MCF 10A (cell line): ENCODE results near the gene LAMB4. TPM values are rescaled to one million over a fixed set of nuclear protein-coding genes. Genes with fewer than 3 reads are reported as not detected.

ENCODE experiments used
- BruUV-seq: library from RNA; stranded (reverse); fragments of 400-500 nt; replicated peaks from 2 replicates; lab custom pipeline; 2021; lab: Mats Ljungman, UMichigan
- CTCF ChIA-PET: fragments of 300-600 bp; sonication (Branson Sonifier 250); formaldehyde crosslinking; extraction: SDS; loops from one replicate; lab custom pipeline; 2021; ENCODE audit warnings: antibody characterized with exemption, inconsistent platforms; lab: Yijun Ruan, JAX
- POLR2A ChIA-PET: fragments of 300-600, 350-650 bp; sonication (Branson Sonifier 250); formaldehyde crosslinking; extraction: SDS; loops from one replicate; lab custom pipeline; 2020; ENCODE audit warnings: antibody characterized with exemption, inconsistent platforms; lab: Yijun Ruan, JAX
- DNase-seq: peaks from one replicate; pipeline ENCODE4 v3.0.0-alpha.2; 2018; ENCODE audit not compliant: unreplicated experiment
- H3K27ac Mint-ChIP-seq: one replicate; pipeline ENCODE4 v1.8.0; 2022; ENCODE audit warnings: mild to moderate bottlenecking, low read depth, mixed read lengths; ENCODE audit not compliant: unreplicated experiment
- H3K27me3 Mint-ChIP-seq: one replicate; pipeline ENCODE4 v1.8.0; 2022; ENCODE audit warnings: mixed read lengths; ENCODE audit not compliant: insufficient read depth, unreplicated experiment
- H3K36me3 Mint-ChIP-seq: one replicate; pipeline ENCODE4 v1.8.0; 2022; ENCODE audit warnings: mild to moderate bottlenecking, moderate library complexity, mixed read lengths; ENCODE audit not compliant: insufficient read depth, unreplicated experiment
- H3K4me1 Mint-ChIP-seq: one replicate; pipeline ENCODE4 v1.8.0; 2022; ENCODE audit warnings: mixed read lengths; ENCODE audit not compliant: insufficient read depth, unreplicated experiment
- H3K4me3 Mint-ChIP-seq: one replicate; pipeline ENCODE4 v1.8.0; 2022; ENCODE audit warnings: mild to moderate bottlenecking, moderate library complexity, mixed read lengths; ENCODE audit not compliant: unreplicated experiment
- H3K9me3 Mint-ChIP-seq: one replicate; pipeline ENCODE4 v1.8.0; 2022; ENCODE audit warnings: mixed read lengths; ENCODE audit not compliant: unreplicated experiment
- intact Hi-C: fragments of 100-400 bp; cut with micrococcal nuclease; formaldehyde crosslinking; loops from 2 replicates; pipeline ENCODE4 v1.14.1; 2022
- total RNA-seq: library from RNA; stranded (reverse); gene quantifications from 2 replicates; pipeline ENCODE4 v1.2.3, GENCODE V29; 2022
- TF ChIP-seq, protein P1 (sequence below): fragments of 200-600 bp; IDR thresholded peaks from one replicate; pipeline ENCODE4 v1.8.0; 2022; ENCODE audit warnings: antibody characterized with exemption, mild to moderate bottlenecking; ENCODE audit not compliant: unreplicated experiment

The LAMB4 gene
- total RNA-seq, 1 experiment from 2014 or later: 0.35 TPM

DNA sequence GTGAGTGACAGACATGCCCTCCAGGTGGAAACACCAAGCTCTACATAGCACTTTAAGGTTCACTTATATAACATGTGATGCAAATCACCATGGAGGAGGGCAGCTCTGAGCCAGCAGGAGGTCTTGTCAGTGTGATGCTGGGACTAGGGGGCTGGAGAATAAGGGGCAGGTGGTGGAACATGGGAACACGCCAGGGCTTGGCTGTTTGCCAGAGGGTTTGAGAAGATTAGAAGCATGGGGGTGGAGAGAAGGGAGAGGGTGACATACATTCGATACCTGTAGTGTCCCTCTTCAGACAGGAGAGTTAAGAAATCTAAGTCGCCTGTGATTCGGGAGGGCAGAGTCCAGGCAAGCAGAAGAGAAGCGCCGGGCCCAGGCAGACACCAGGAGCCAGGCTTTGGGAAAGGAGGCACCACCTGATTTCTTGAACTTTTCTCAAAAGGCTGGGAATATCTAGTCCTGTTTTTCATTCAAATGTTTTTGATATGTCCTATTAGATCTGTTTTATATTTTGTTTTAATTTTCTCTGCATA lies 16.9 kb upstream of the LAMB4 start:
- CTCF ChIA-PET: interaction anchor here (0.6 to 5.1 kb wide), 21 partner anchors 11 to 421 kb away, joined by 3 to 79 read pairs (median 8); partner anchors contain the start of genes LAMB1 and LAMB4
- POLR2A ChIA-PET: interaction anchor here (1.7 to 2.4 kb wide), 2 partner anchors 34 to 149 kb away, joined by 4 to 12 read pairs; no protein-coding TSS in a partner anchor
- TF ChIP-seq, protein P1, sequence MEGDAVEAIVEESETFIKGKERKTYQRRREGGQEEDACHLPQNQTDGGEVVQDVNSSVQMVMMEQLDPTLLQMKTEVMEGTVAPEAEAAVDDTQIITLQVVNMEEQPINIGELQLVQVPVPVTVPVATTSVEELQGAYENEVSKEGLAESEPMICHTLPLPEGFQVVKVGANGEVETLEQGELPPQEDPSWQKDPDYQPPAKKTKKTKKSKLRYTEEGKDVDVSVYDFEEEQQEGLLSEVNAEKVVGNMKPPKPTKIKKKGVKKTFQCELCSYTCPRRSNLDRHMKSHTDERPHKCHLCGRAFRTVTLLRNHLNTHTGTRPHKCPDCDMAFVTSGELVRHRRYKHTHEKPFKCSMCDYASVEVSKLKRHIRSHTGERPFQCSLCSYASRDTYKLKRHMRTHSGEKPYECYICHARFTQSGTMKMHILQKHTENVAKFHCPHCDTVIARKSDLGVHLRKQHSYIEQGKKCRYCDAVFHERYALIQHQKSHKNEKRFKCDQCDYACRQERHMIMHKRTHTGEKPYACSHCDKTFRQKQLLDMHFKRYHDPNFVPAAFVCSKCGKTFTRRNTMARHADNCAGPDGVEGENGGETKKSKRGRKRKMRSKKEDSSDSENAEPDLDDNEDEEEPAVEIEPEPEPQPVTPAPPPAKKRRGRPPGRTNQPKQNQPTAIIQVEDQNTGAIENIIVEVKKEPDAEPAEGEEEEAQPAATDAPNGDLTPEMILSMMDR: no peak
- Mint-ChIP-seq H3K4me3 (no peak overlapping the region), H3K27me3 (no peaks in the 10 kb centered on the region), H3K9me3 (no peaks in the 10 kb centered on the region), H3K36me3 (no peaks in the 10 kb centered on the region), H3K27ac (no peak overlapping the region), H3K4me1 (no peaks in the 10 kb centered on the region)
- no peak for DNase-seq
- no TSS peak for BruUV-seq
- intact Hi-C loops: loop anchor here (5.0 kb wide), 2 partner anchors 150 to 200 kb away; no protein-coding TSS in a partner anchor

DNA sequence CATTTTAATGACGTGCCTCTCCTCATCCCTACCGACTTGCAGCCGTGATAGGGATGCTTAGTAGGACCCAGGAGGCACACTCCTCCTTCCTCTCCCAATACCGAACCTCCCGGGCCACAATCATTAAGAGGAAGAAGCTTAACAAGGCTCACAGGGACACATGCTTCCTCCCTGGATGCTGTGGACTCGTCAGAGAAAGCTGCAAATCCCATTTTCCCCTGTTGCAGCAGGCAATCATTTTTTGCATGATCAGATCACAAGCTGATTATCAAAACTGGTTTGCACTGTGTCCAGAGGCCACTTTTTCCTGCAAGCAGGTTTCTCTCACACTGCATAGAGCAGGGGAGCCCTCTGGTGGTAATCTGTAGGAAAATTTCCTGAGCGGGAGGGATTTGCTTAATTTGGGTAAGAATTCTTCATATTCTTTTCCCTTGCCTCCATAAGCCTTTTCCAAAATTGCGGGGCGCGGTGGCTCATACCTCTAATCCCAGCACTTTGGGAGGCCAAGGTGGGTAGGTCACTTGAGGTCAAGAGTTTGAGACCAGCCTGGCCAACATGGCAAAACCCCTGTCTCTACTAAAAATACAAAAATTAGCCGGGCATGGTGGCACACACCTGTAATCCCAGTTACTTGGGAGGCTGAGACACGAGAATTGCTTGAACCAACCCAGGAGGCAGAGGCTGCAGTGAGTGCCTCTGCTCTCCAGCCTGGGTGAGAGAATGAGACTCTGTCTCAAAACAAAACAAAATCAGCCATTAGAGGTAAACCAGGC lies 16.1 kb upstream of the LAMB4 start:
- no peaks in the 10 kb centered on the region for H3K36me3 Mint-ChIP-seq
- no TSS peak for BruUV-seq
- H3K27ac Mint-ChIP-seq: no peak overlapping the region
- intact Hi-C loops: loop anchor here (1.0 to 5.0 kb wide), 6 partner anchors 32 to 403 kb away; no protein-coding TSS in a partner anchor
- DNase-seq: peak; percentile 84
- H3K27me3 Mint-ChIP-seq: no peaks in the 10 kb centered on the region
- no peaks in the 10 kb centered on the region for H3K9me3 Mint-ChIP-seq
- CTCF ChIA-PET: interaction anchor here (0.6 to 5.1 kb wide), 59 partner anchors 8 to 1595 kb away, joined by 3 to 79 read pairs (median 4); partner anchors contain the start of genes DLD, LAMB1 and LAMB4
- POLR2A ChIA-PET: interaction anchor here (0.6 to 2.4 kb wide), 12 partner anchors 14 to 229 kb away, joined by 3 to 12 read pairs (median 4); partner anchors contain the start of gene LAMB1
- H3K4me3 Mint-ChIP-seq: no peak overlapping the region
- TF ChIP-seq, protein P1: peak; percentile 96
- no peaks in the 10 kb centered on the region for H3K4me1 Mint-ChIP-seq

DNA sequence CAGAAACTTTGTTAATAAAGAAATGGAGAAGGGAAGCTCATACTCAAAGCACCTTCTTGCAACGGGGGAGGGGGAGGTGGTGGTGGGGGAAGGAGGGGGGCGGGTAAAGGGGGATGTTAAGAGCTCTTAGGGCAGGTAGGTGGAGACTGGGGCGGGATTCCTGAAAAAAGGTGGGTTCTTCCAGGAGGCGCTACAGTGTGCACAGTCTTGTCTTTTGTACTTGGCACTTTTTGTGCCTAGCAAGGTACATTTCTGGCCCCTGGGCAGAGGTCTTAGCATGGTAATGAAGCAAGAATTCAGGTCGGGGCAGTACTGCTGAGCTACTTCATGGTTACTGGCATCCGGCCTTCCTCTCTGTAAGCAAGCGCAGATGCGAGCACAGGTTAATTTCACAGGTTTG lies 15.2 kb upstream of the LAMB4 start:
- POLR2A ChIA-PET: interaction anchor here (0.6 to 2.4 kb wide), 10 partner anchors 25 to 228 kb away, joined by 3 to 12 read pairs (median 4); partner anchors contain the start of gene LAMB1
- no TSS peak for BruUV-seq
- CTCF ChIA-PET: interaction anchor here (0.6 to 5.1 kb wide), 41 partner anchors 9 to 1592 kb away, joined by 3 to 79 read pairs (median 4); partner anchors contain the start of genes DLD and LAMB4
- Mint-ChIP-seq H3K36me3 (no peaks in the 10 kb centered on the region), H3K27me3 (no peaks in the 10 kb centered on the region), H3K4me3 (no peak overlapping the region), H3K27ac (no peak overlapping the region), H3K9me3 (no peaks in the 10 kb centered on the region), H3K4me1 (no peaks in the 10 kb centered on the region)
- TF ChIP-seq, protein P1: no peak
- intact Hi-C loops: loop anchor here (5.0 kb wide), 2 partner anchors 148 to 198 kb away; no protein-coding TSS in a partner anchor
- DNase-seq: no peak
